Osteoblast (primary cell): ENCODE results near the gene PHLDB2. TPM values are rescaled to one million over a fixed set of nuclear protein-coding genes. Genes with fewer than 3 reads are reported as not detected.

ENCODE experiments used
- DNase-seq: peaks from one replicate; pipeline ENCODE4 v3.0.0; 2011; ENCODE audit warnings: low spot score, mixed read lengths; ENCODE audit not compliant: insufficient read length; ENCODE audit errors: missing footprints
- H2AFZ ChIP-seq: 2 replicates; pipeline ENCODE4 v1.6.0; 2011; ENCODE audit warnings: mild to moderate bottlenecking, low read length
- H3K27ac ChIP-seq: 2 replicates; pipeline ENCODE4 v1.5.1; 2011; ENCODE audit warnings: mild to moderate bottlenecking, low read depth, low read length, moderate library complexity
- H3K27me3 ChIP-seq: 2 replicates; pipeline ENCODE4 v1.6.0; 2012; ENCODE audit warnings: mild to moderate bottlenecking, control low read depth, inconsistent platforms, low read length, moderate library complexity; ENCODE audit not compliant: insufficient read depth
- H3K36me3 ChIP-seq: 2 replicates; pipeline ENCODE4 v1.5.1; 2011; ENCODE audit warnings: mild to moderate bottlenecking, low read length, control low read depth, moderate library complexity; ENCODE audit not compliant: insufficient read depth
- H3K4me1 ChIP-seq: 2 replicates; pipeline ENCODE4 v1.5.1; 2011; ENCODE audit warnings: mild to moderate bottlenecking, low read length, control low read depth, moderate library complexity; ENCODE audit not compliant: insufficient read depth
- H3K4me2 ChIP-seq: 2 replicates; pipeline ENCODE4 v1.6.0; 2011; ENCODE audit warnings: mild to moderate bottlenecking, low read length; ENCODE audit not compliant: insufficient read depth
- H3K4me3 ChIP-seq: fragments of 200-600 bp; sonication (generic); 3 replicates; pipeline ENCODE4 v1.5.1; 2012; ENCODE audit warnings: mild to moderate bottlenecking, low read length, inconsistent platforms; ENCODE audit not compliant: insufficient read depth
- H3K79me2 ChIP-seq: 2 replicates; pipeline ENCODE4 v1.6.0; 2012; ENCODE audit warnings: mild to moderate bottlenecking, low read length, control low read depth, inconsistent platforms; ENCODE audit not compliant: insufficient read depth
- H3K9me3 ChIP-seq: 2 replicates; pipeline ENCODE4 v1.5.1; 2011; ENCODE audit warnings: low read depth, low read length, control low read depth
- H4K20me1 ChIP-seq: 2 replicates; pipeline ENCODE4 v1.6.0; 2012; ENCODE audit warnings: mild to moderate bottlenecking, low read length, control low read depth; ENCODE audit not compliant: insufficient read depth
- total RNA-seq: library from RNA; depleted of rRNA; stranded (reverse); fragments of >200 nt; gene quantifications from 2 replicates; pipeline ENCODE4 v1.2.3, GENCODE V29; 2012
- TF ChIP-seq, protein P1 (sequence below): IDR thresholded peaks from 2 replicates; pipeline ENCODE4 v1.5.1; 2011; ENCODE audit warnings: mild to moderate bottlenecking, low read depth, low read length, moderate library complexity; ENCODE audit errors: extremely low read depth

Gene PHLDB2
- total RNA-seq, 1 donor: 107 TPM

GRCh38 chr3:111862415-111862814 is 3.4 kb downstream of the PHLDB2 start:
- Histone ChIP-seq H3K4me1 (peaks cover 43% of the 10 kb centered on the region), H3K27ac (peak overlapping the region; percentile 99), H3K9me3 (no peaks in the 10 kb centered on the region), H3K4me3 (peak overlapping the region; percentile 44), H2AFZ (no peak overlapping the region), H3K36me3 (peaks cover 9% of the 10 kb centered on the region), H3K4me2 (peak overlapping the region; percentile 92), H4K20me1 (no peaks in the 10 kb centered on the region), H3K27me3 (no peaks in the 10 kb centered on the region), H3K79me2 (peaks cover 76% of the 10 kb centered on the region)
- DNase-seq: no peak
- TF ChIP-seq, protein P1, sequence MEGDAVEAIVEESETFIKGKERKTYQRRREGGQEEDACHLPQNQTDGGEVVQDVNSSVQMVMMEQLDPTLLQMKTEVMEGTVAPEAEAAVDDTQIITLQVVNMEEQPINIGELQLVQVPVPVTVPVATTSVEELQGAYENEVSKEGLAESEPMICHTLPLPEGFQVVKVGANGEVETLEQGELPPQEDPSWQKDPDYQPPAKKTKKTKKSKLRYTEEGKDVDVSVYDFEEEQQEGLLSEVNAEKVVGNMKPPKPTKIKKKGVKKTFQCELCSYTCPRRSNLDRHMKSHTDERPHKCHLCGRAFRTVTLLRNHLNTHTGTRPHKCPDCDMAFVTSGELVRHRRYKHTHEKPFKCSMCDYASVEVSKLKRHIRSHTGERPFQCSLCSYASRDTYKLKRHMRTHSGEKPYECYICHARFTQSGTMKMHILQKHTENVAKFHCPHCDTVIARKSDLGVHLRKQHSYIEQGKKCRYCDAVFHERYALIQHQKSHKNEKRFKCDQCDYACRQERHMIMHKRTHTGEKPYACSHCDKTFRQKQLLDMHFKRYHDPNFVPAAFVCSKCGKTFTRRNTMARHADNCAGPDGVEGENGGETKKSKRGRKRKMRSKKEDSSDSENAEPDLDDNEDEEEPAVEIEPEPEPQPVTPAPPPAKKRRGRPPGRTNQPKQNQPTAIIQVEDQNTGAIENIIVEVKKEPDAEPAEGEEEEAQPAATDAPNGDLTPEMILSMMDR: no peak

GRCh38 chr3:111862974-111863373 is 3.9 kb downstream of the PHLDB2 start:
- H3K4me2 ChIP-seq: peak overlapping the region; percentile 92

DNA sequence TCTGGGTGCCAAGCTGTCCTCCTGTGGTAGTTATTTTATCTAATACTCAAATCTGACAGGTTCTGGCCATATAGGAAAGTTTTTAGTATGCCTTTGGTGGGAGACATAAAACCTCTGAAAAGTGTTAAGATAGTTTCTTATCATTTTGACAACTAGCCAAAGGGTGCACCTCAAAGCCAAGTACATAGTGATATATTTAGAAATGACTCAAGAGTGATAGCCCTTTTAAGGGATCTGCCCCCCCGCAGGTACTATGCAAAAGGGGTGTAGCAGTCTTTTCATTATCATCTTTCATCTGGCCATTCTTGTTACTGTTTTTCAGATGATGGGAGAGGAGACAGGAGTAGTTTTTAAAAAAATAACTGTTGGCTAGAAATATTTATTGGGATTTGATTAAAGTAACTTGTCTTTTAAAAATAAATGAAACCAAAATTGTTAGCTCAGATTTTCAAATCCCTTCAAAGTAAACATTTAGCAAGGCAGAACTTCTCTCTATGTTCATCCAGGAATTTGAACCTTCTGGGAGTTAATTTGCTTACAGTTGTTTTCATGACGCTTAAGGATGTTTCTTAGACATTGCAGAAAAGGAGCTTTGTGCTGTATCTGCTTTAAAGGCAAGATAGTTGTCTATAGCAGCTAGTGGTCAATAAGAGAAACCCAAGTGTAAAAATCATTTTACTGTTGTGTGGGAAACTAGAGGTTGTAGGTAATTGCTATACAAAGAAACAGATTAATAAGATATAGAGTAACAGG is 5.1 kb downstream of the PHLDB2 start:
- H3K27me3 ChIP-seq: no peaks in the 10 kb centered on the region
- H3K4me1 ChIP-seq: peaks cover 47% of the 10 kb centered on the region
- H3K79me2 ChIP-seq: peaks cover 86% of the 10 kb centered on the region
- peak overlapping the region; percentile 99 for H3K27ac ChIP-seq
- peak; percentile 63 for DNase-seq
- no peaks in the 10 kb centered on the region for H3K9me3 ChIP-seq
- H2AFZ ChIP-seq: no peak overlapping the region
- H4K20me1 ChIP-seq: peaks cover 6% of the 10 kb centered on the region
- H3K4me2 ChIP-seq: peak overlapping the region; percentile 92
- peaks cover 12% of the 10 kb centered on the region for H3K36me3 ChIP-seq
- TF ChIP-seq, protein P1: no peak
- H3K4me3 ChIP-seq: peak overlapping the region; percentile 20

More at GRCh38 chr3:111862974-111863373, 3.9 kb downstream of the PHLDB2 start:
- Histone ChIP-seq H3K27ac (peak overlapping the region; percentile 99), H2AFZ (no peak overlapping the region), H3K27me3 (no peaks in the 10 kb centered on the region), H3K79me2 (peaks cover 82% of the 10 kb centered on the region), H4K20me1 (peaks cover 3% of the 10 kb centered on the region), H3K4me1 (peaks cover 43% of the 10 kb centered on the region), H3K36me3 (peaks cover 9% of the 10 kb centered on the region), H3K9me3 (no peaks in the 10 kb centered on the region), H3K4me3 (peak overlapping the region; percentile 3)
- no peak for DNase-seq
- TF ChIP-seq, protein P1: no peak

DNA sequence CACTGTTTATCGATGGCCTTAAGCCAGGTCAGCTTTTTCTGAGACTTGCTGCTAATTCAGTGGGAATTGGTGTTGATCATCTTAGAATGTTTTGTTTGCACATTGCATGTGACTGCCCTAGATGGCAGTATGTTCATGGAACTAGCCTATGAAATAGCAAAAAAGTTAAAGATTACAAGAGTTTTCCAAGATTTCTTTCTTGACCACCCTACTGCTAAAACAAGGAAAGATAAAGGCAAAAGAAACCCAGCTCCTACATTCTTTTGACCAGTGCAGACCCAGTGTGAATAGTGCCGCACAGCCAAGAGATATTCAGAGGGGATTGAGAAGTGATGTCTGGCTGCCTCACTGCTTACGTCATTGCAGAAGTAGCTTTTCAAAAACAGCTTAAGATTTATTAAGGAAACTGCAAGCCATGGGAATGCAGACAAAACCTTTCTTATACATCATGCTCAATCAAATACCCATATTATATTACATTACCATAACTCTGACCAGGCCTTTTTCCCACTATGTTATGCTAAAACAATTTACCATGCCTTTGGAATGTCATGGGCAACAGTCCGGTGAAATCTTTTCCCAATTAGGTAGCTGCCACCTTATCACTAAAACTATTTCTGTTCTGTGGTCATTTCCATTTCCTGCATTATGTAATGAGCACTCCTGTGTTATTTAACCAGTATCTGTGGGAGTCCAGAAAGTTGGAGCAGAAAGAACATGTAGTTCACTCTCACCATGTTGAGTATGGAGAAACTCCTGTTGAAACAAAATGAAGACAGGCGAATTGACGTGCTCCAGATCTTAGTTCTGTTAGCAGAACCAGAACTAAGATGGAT is 6.0 kb downstream of the PHLDB2 start:
- Histone ChIP-seq H3K4me1 (peaks cover 47% of the 10 kb centered on the region), H3K27me3 (no peaks in the 10 kb centered on the region), H3K27ac (peak overlapping the region; percentile 99), H3K4me3 (peak overlapping the region; percentile 32), H3K36me3 (peaks cover 17% of the 10 kb centered on the region), H3K79me2 (peaks cover 87% of the 10 kb centered on the region), H3K9me3 (no peaks in the 10 kb centered on the region), H2AFZ (no peak overlapping the region), H3K4me2 (peak overlapping the region; percentile 71), H4K20me1 (peaks cover 6% of the 10 kb centered on the region)
- peak; percentile 80 for DNase-seq
- TF ChIP-seq, protein P1: peak; percentile 39
